T-cell (primary cell): ENCODE data around the gene PCDHA10. TPM values are rescaled to one million over a fixed set of nuclear protein-coding genes. Genes with fewer than 3 reads are reported as not detected.

Experiments used
- ATAC-seq, 4 experiments: fragments of 200-7000 bp in 3 of 4; fragments of 150-1000 bp in 1 of 4; cut with Tn5 transposase; replicated peaks in 1 of 4; 1 replicate in 3 of 4; 2 replicates in 1 of 4; pipeline ENCODE4 v1.10.0; 2021; ENCODE audit warnings: moderate library complexity in 3 of 4, mild to moderate bottlenecking in 2 of 4, moderate number of reproducible peaks in 1 of 4
- CTCF ChIA-PET, 2 donors: fragments of 300-600 bp; sonication (Branson Sonifier 250); formaldehyde crosslinking; loops; one replicate each; lab custom pipeline; 2022; ENCODE audit warnings: antibody characterized with exemption in 2 of 2; lab: Charles Lee
- POLR2A ChIA-PET, 2 donors: fragments of 300-600 bp; sonication (Branson Sonifier 250); formaldehyde crosslinking; loops; one replicate each; lab custom pipeline; 2022; ENCODE audit warnings: antibody characterized with exemption in 2 of 2; lab: Charles Lee
- DNase-seq, 35 experiments: peaks; one replicate each; pipeline versions ENCODE4 v3.0.0 to v3.0.0-alpha.2; 2013 to 2023
- H3K27ac ChIP-seq: one replicate; pipeline ENCODE4 v1.5.1; 2013; ENCODE audit warnings: low read length
- H3K27me3 ChIP-seq, 2 experiments: replicated peaks in 1 of 2; 1 replicate in 1 of 2; 2 replicates in 1 of 2; pipeline versions ENCODE4 v1.6.1 to v1.7.0; 2013; ENCODE audit warnings: low read length in 1 of 2, mixed read lengths in 1 of 2; ENCODE audit not compliant: control insufficient read depth in 2 of 2, insufficient read depth in 2 of 2; ENCODE audit errors: extremely low read depth in 1 of 2
- H3K36me3 ChIP-seq, 2 donors: 1 replicate in 1 of 2; 2 replicates in 1 of 2; pipeline versions ENCODE4 v1.6.1 to v1.7.0; 2013; ENCODE audit warnings: low read length in 1 of 2; ENCODE audit not compliant: control insufficient read depth in 2 of 2, insufficient read depth in 1 of 2; ENCODE audit errors: extremely low read depth in 1 of 2
- H3K4me1 ChIP-seq, 2 experiments: 1 replicate in 1 of 2; 2 replicates in 1 of 2; pipeline versions ENCODE4 v1.6.1 to v1.7.0; 2013; ENCODE audit warnings: low read length in 2 of 2, mixed read lengths in 1 of 2; ENCODE audit not compliant: insufficient read depth in 2 of 2, control insufficient read depth in 1 of 2; ENCODE audit errors: extremely low read depth in 1 of 2
- H3K4me3 ChIP-seq, 2 donors: 1 replicate in 1 of 2; 2 replicates in 1 of 2; pipeline versions ENCODE4 v1.5.1 to v1.7.0; 2013; ENCODE audit warnings: mild to moderate bottlenecking in 2 of 2, low read length in 1 of 2, moderate library complexity in 1 of 2; ENCODE audit not compliant: control insufficient read depth in 1 of 2; ENCODE audit errors: extremely low read depth in 1 of 2
- H3K9me3 ChIP-seq: 2 replicates; pipeline ENCODE4 v1.7.0; 2013
- H3K27ac Mint-ChIP-seq, 2 donors: one replicate each; pipeline ENCODE4 v1.8.0; 2020 to 2021; ENCODE audit warnings: mild to moderate bottlenecking in 2 of 2, mixed read lengths in 2 of 2
- H3K27me3 Mint-ChIP-seq, 2 donors: one replicate each; pipeline ENCODE4 v1.8.0; 2021 to 2022; ENCODE audit warnings: mixed read lengths in 2 of 2
- H3K36me3 Mint-ChIP-seq: one replicate; pipeline ENCODE4 v1.8.0; 2021; ENCODE audit warnings: mixed read lengths
- H3K4me1 Mint-ChIP-seq, 3 donors: one replicate each; pipeline ENCODE4 v1.8.0; 2020 to 2022; ENCODE audit warnings: mixed read lengths in 3 of 3, mild to moderate bottlenecking in 1 of 3
- H3K4me3 Mint-ChIP-seq, 3 donors: one replicate each; pipeline ENCODE4 v1.8.0; 2020 to 2022; ENCODE audit warnings: mild to moderate bottlenecking in 3 of 3, mixed read lengths in 3 of 3, moderate library complexity in 3 of 3
- H3K9me3 Mint-ChIP-seq, 3 donors: one replicate each; pipeline ENCODE4 v1.8.0; 2020 to 2022; ENCODE audit warnings: mixed read lengths in 3 of 3
- WGBS: methylation state at CpG from one replicate; pipeline ENCODE4 v1.1.5; 2013; ENCODE audit warnings: missing lambda C conversion rate; ENCODE audit not compliant: insufficient coverage; 5-methylcytosine and 5-hydroxymethylcytosine counted together
- total RNA-seq, 35 experiments: library from RNA in 6 of 35; stranded (reverse) in 6 of 35; fragments of 120-200 nt in 1 of 35; gene quantifications; one replicate each; pipeline versions ENCODE4 v1.2.1 to v1.2.4 and lab custom pipeline; 2013 to 2026

PCDHA10 gene
- total RNA-seq, 5 donors from 2014 or later (not counting 1 experiment from before 2014, with no cell fraction given), result 0.07 TPM; not detected in 4

- Histone ChIP-seq H3K9me3 (no peaks in the 10 kb centered on the region), H3K36me3 (no peaks in the 10 kb centered on the region), H3K4me1 (no peaks in the 10 kb centered on the region), H3K4me3 (no peak overlapping the region), H3K27ac (no peak overlapping the region), H3K27me3 (peaks cover 2 to 15% of the 10 kb centered on the region in 2 experiments)
- ChIA-PET CTCF (no interaction called here), POLR2A (interaction anchor here in 1 of 2 donors (0.6 kb wide), 1 partner anchor 449 kb away, joined by 3 read pairs; no protein-coding TSS in a partner anchor)
- H3K27ac Mint-ChIP-seq, result no peak overlapping the region
- no peak overlapping the region for H3K4me3 Mint-ChIP-seq
- WGBS, result 55% methylated on average over 76 of the region's 76 CpGs
- peaks cover 2 to 16% (median 11%) of the 10 kb centered on the region in 3 donors for H3K9me3 Mint-ChIP-seq
- no peak for DNase-seq
- H3K36me3 Mint-ChIP-seq, result no peaks in the 10 kb centered on the region
- no peaks in the 10 kb centered on the region for H3K4me1 Mint-ChIP-seq
- peaks cover 20 to 30% of the 10 kb centered on the region in 2 donors for H3K27me3 Mint-ChIP-seq
- no peak for ATAC-seq
Observed at GRCh38 chr5:140862441-140863295, 7.0 kb downstream of the PCDHA10 start.

DNA sequence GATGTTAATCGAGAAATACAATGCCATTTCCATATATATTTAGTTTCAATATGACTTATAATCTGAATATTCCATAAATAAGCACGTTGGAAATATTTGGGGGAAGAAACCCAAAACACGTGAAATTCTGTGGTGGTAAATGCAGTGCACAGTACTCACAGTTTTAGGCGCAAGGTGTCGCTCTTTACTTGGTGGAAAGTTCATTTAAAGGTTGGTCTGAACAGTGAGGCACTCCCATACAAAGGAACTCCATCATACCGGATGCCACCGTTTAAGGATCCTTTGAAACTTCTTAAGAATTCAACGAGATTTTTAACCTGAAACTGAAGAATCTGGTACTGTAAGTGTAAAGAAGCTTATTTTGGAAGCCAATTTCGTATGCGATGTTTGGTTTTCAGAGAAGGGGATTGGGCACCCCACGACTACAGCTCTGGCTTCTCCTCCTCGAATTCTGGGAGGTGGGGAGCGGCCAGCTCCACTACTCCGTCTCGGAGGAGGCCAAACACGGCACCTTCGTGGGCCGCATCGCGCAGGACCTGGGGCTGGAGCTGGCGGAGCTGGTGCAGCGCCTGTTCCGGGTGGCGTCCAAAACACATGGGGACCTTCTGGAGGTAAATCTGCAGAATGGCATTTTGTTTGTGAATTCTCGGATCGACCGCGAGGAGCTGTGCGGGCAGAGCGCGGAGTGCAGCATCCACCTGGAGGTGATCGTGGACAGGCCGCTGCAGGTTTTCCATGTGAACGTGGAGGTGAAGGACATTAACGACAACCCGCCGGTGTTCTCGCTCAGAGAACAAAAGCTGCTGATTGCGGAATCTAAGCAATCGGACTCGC, 13.2 kb downstream of the PCDHA10 start, which contains the start of gene PCDHA11:
TSS of gene PCDHA11 (plus strand) at position 237 of the 834 bp plus-strand sequence. CDS start at position 384, 147 bp downstream.
- no peak for ATAC-seq
- H3K4me3 Mint-ChIP-seq, result no peak within 1 kb of the TSS
- CTCF ChIA-PET, result no interaction called here

GRCh38 chr5:140869555-140869886, 13.8 kb downstream of the PCDHA10 start:
- H3K9me3 Mint-ChIP-seq, result peaks cover 10 to 16% (median 10%) of the 10 kb centered on the region in 3 donors
- DNase-seq (no peak), ATAC-seq (no peak)
- no peaks in the 10 kb centered on the region for H3K4me1 Mint-ChIP-seq
- no peaks in the 10 kb centered on the region for H3K36me3 Mint-ChIP-seq
- WGBS, result 34% methylated on average over 2 of the region's 5 CpGs
- Histone ChIP-seq H3K36me3 (no peaks in the 10 kb centered on the region), H3K27me3 (peaks cover 2 to 15% of the 10 kb centered on the region in 2 experiments), H3K27ac (no peak overlapping the region), H3K4me1 (no peaks in the 10 kb centered on the region), H3K9me3 (no peaks in the 10 kb centered on the region), H3K4me3 (no peak overlapping the region)
- H3K4me3 Mint-ChIP-seq, result no peak overlapping the region
- ChIA-PET CTCF (no interaction called here), POLR2A (no interaction called here)
- H3K27ac Mint-ChIP-seq, result no peak overlapping the region
- H3K27me3 Mint-ChIP-seq, result peaks cover 32 to 34% of the 10 kb centered on the region in 2 donors

More for the DNA sequence above, 13.2 kb downstream of the PCDHA10 start, which contains the start of gene PCDHA11:
- peaks cover 5 to 18% (median 12%) of the 10 kb centered on the region in 3 donors for H3K9me3 Mint-ChIP-seq
- peaks cover 2 to 15% of the 10 kb centered on the region in 2 experiments for H3K27me3 ChIP-seq
- H3K27ac Mint-ChIP-seq, result no peak within 1 kb of the TSS
- no peaks in the 10 kb centered on the region for H3K4me1 ChIP-seq
- H3K4me3 ChIP-seq, result no peak within 1 kb of the TSS
- no peak for DNase-seq
- H3K27me3 Mint-ChIP-seq, result peaks cover 29 to 32% of the 10 kb centered on the region in 2 donors
- no peaks in the 10 kb centered on the region for H3K9me3 ChIP-seq
- H3K36me3 ChIP-seq, result no peaks in the 10 kb centered on the region
- POLR2A ChIA-PET, result no interaction called here
- WGBS, result 28% methylated on average over 20 of the region's 41 CpGs
- H3K36me3 Mint-ChIP-seq, result no peaks in the 10 kb centered on the region
- no peaks in the 10 kb centered on the region for H3K4me1 Mint-ChIP-seq
- H3K27ac ChIP-seq, result no peak within 1 kb of the TSS

DNA sequence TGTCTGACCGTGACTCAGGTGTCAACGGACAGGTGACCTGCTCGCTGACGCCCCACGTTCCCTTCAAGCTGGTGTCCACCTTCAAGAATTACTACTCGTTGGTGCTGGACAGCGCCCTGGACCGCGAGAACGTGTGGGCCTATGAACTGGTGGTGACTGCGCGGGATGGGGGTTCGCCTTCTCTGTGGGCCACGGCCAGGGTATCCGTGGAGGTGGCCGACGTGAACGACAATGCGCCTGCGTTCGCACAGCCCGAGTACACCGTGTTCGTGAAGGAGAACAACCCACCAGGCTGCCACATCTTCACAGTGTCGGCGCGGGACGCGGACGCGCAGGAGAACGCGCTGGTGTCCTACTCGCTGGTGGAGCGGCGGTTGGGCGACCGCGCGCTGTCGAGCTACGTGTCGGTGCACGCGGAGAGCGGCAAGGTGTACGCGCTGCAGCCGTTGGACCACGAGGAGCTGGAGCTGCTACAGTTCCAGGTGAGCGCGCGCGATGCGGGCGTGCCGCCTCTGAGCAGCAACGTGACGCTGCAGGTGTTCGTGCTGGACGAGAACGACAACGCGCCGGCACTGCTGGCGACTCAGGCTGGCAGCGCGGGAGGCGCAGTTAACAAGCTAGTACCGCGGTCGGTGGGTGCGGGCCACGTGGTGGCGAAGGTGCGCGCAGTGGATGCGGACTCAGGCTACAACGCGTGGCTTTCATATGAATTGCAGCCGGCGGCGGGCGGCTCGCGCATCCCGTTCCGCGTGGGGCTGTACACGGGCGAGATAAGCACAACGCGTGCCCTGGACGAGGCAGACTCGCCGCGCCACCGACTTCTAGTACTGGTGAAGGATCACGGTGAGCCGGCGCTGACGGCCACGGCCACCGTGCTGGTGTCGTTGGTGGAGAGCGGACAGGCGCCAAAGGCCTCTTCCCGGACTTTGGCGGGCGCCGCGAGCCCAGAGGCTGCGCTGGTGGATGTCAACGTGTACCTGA, 14.8 kb downstream of the PCDHA10 start:
- 64% methylated on average over 114 of the region's 114 CpGs for WGBS
- ATAC-seq, result no peak
- Histone ChIP-seq H3K27me3 (peaks cover 2 to 18% of the 10 kb centered on the region in 2 experiments), H3K36me3 (no peaks in the 10 kb centered on the region), H3K27ac (no peak overlapping the region), H3K4me3 (peak overlapping the region in 1 of 2 donors; percentile 6), H3K9me3 (no peaks in the 10 kb centered on the region), H3K4me1 (no peaks in the 10 kb centered on the region)
- Mint-ChIP-seq H3K9me3 (peaks cover 8 to 13% (median 12%) of the 10 kb centered on the region in 3 donors), H3K36me3 (no peaks in the 10 kb centered on the region), H3K4me1 (no peaks in the 10 kb centered on the region), H3K4me3 (no peak overlapping the region), H3K27ac (no peak overlapping the region), H3K27me3 (peaks cover 35 to 37% of the 10 kb centered on the region in 2 donors)
- ChIA-PET POLR2A (no interaction called here), CTCF (no interaction called here)
- DNase-seq, result no peak

DNA sequence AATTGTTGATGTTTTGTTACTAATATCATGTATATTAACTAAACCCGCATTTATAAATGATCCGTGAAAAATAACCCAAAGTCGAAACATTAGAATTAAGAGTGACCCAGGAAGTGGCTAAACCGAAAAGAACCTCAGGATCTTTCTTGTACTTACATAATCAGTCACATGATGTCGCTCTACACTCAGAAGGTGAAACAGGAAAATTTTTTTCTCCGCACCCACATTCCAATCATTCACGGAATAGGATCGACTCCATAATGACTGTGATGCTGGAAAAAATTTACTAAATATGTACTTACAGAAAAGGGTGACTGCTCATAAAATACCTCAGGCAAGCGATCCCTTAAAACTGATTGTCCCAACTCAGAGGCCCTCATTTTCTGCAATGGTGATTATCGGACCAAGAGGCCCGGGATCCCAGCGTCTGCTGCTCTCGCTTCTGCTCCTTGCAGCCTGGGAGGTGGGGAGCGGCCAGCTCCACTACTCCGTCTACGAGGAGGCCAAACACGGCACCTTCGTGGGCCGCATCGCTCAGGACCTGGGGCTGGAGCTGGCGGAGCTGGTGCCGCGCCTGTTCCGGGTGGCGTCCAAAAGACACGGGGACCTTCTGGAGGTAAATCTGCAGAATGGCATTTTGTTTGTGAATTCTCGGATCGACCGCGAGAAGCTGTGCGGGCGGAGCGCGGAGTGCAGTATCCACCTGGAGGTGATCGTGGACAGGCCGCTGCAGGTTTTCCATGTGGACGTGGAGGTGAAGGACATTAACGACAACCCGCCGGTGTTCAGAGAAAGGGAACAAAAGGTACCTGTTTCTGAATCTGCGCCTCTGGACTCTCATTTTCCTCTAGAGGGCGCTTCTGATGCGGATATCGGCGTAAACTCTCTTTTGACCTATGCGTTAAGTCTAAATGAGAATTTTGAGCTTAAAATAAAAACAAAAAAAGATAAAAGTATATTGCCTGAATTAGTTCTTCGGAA, 19.7 kb downstream of the PCDHA10 start, which contains the start of gene PCDHA12:
TSS of gene PCDHA12 (plus strand) at position 224 of the 981 bp plus-strand sequence. CDS start at position 389, 165 bp downstream.
- Histone ChIP-seq H3K27ac (no peak within 1 kb of the TSS), H3K36me3 (no peaks in the 10 kb centered on the region), H3K27me3 (peaks cover 2 to 18% of the 10 kb centered on the region in 2 experiments), H3K4me3 (no peak within 1 kb of the TSS), H3K4me1 (no peaks in the 10 kb centered on the region), H3K9me3 (no peaks in the 10 kb centered on the region)
- H3K4me1 Mint-ChIP-seq, result no peaks in the 10 kb centered on the region
- H3K27me3 Mint-ChIP-seq, result peaks cover 29 to 40% of the 10 kb centered on the region in 2 donors
- ATAC-seq, result no peak
- CTCF ChIA-PET, result no interaction called here
- POLR2A ChIA-PET, result no interaction called here
- WGBS, result 32% methylated on average over 36 of the region's 47 CpGs
- H3K36me3 Mint-ChIP-seq, result peaks cover 4% of the 10 kb centered on the region
- no peak within 1 kb of the TSS for H3K27ac Mint-ChIP-seq
- DNase-seq, result no peak
- H3K4me3 Mint-ChIP-seq, result no peak within 1 kb of the TSS
- peaks cover 7 to 23% (median 16%) of the 10 kb centered on the region in 3 donors for H3K9me3 Mint-ChIP-seq
